AG04449 (cell line): ENCODE results near the gene EEF2.
A peak's percentile ranks its signal among the peaks of the same experiment; 100 is the strongest.
"Not testable (repeated sequence)": the region's sequence is repeated elsewhere in the genome, so short reads cannot be mapped to it uniquely, and the experiment has no call there.

Experiments
- CTCF ChIA-PET: fragments of 350-600 bp; formaldehyde crosslinking; extraction: SDS; loops from one replicate; lab custom pipeline; 2021; ENCODE audit warnings: antibody characterized with exemption; lab: Yijun Ruan, JAX
- POLR2A ChIA-PET: fragments of 400-600, 350-600 bp; formaldehyde crosslinking; extraction: SDS; loops from one replicate; lab custom pipeline; 2020; ENCODE audit warnings: antibody characterized with exemption, inconsistent platforms; lab: Yijun Ruan, JAX
- DNase-seq: peaks from one replicate; pipeline ENCODE4 v3.0.0-alpha.2; 2010; ENCODE audit warnings: low read depth, low spot score
- H3K4me3 ChIP-seq: 2 replicates; pipeline ENCODE4 v1.5.1; 2011; ENCODE audit warnings: low read depth, mild to moderate bottlenecking, control low read depth, low read length
- CTCF ChIP-seq: IDR thresholded peaks from one replicate; pipeline ENCODE4 v1.5.1; 2011; ENCODE audit warnings: mild to moderate bottlenecking, moderate library complexity, low read length, control low read depth, inconsistent platforms; ENCODE audit not compliant: insufficient read depth; ENCODE audit errors: missing control alignments

EEF2 gene

GRCh38 chr19:4007021-4007835 lies 22.0 kb upstream of the EEF2 start, which contains the start of gene PIAS4:
TSS of gene PIAS4 (plus strand) at chr19:4007736. CDS start at chr19:4007761, 25 bp downstream.
- ChIA-PET POLR2A (interaction anchor here (0.6 to 2.0 kb wide), 8 partner anchors 9 to 173 kb away, joined by 3 to 5 read pairs (median 4); partner anchors contain the start of gene EEF2), CTCF (interaction anchor here (1.0 to 3.0 kb wide), 5 partner anchors 10 to 200 kb away, joined by 3 to 19 read pairs (median 6); no protein-coding TSS in a partner anchor)
- no peak for TF ChIP-seq CTCF
- H3K4me3 ChIP-seq = peak within 1 kb of the TSS; percentile 90
- peak; percentile 12 for DNase-seq

GRCh38 chr19:4005436-4005835 lies 20.2 kb upstream of the EEF2 start:
- H3K4me3 ChIP-seq, DNase-seq, POLR2A ChIA-PET: not testable (repeated sequence)
- CTCF ChIA-PET = interaction anchor here (0.9 to 3.0 kb wide), 3 partner anchors 8 to 18 kb away, joined by 3 to 19 read pairs (median 6); no protein-coding TSS in a partner anchor

DNA sequence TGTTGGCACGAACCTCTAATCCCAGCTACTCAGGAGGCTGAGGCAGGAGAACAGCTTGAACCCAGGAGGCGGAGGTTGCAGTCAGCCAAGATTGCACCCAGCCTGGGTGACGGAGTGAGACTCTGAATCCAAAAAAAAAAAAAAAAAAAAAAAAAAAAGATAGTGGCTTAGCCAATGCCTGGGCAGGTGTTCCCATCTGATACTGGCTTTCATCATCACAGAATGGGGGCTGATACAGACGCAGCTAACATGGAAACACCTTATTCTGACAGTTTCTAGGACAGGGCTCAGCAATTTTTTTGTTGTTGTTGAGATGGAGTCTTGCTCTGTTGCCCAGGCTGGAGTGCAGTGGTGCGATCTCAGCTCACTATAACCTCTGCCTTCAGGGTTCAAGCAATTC lies 15.5 kb upstream of the EEF2 start:
- POLR2A ChIA-PET = not testable (repeated sequence)
- CTCF ChIA-PET = interaction anchor here (1.0 to 2.5 kb wide), 2 partner anchors 10 to 13 kb away, joined by 5 to 7 read pairs; no protein-coding TSS in a partner anchor

DNA sequence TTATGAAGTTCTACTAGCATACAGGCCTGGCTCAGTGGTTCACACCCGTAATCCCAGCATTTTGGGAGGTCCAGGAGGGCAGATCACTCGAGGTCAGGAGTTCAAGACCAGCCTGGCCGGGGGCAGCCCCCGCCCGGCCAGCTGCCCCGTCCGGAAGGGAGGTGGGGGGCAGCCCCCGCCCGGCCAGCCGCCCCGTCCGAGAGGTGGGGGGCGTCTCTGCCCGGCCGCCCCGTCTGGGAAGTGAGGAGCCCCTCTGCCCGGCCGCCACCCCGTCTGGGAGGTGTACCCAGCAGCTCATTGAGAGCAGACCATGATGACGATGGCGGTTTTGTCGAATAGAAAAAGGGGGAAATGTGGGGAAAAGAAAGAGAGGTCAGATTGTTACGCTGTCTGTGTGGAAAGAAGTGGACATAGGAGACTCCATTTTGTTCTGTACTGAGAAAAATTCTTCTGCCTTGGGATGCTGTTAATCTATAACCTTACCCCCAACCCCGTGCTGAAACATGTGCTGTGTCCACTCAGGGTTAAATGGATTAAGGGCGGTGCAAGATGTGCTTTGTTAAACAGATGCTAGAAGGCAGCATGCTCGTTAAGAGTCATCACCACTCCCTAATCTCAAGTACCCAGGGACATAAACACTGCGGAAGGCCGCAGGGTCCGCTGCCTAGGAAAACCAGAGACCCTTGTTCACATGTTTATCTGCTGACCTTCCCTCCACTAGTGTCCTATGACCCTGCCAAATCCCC lies 13.6 kb upstream of the EEF2 start:
- DNase-seq, H3K4me3 ChIP-seq, POLR2A ChIA-PET: not testable (repeated sequence)
- CTCF ChIA-PET = interaction anchor here (2.5 kb wide), 1 partner anchor 11 kb away, joined by 7 read pairs; no protein-coding TSS in a partner anchor

More for the DNA sequence above, 15.5 kb upstream of the EEF2 start:
- not testable (repeated sequence) for H3K4me3 ChIP-seq, DNase-seq

DNA sequence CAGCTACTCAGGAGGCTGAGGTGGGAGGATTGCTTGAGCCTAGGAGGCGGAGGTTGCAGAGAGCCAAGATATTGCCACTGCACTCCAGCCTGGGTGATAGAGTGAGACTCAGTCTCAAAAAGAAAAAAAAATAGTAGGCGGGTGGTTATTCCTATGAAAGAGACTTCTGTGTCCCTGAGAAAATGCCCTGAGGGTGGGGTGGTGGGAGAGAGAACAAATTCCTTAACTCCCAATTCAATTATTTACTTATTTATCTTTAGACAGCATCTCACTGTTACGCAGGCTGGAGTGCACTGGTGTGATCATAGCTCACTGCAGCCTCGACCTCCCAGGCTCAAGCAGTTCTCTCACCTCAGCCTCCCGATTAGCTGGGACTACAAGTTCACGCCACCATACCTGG lies 10.3 kb upstream of the EEF2 start:
- no peak overlapping the region for H3K4me3 ChIP-seq
- CTCF ChIA-PET = interaction anchor here (2.7 kb wide), 1 partner anchor 10 kb away, joined by 11 read pairs; the partner anchor contains the start of gene EEF2
- DNase-seq = no peak
- TF ChIP-seq CTCF = no peak
- POLR2A ChIA-PET = interaction anchor here (0.7 kb wide), 1 partner anchor 10 kb away, joined by 3 read pairs; the partner anchor contains the start of gene EEF2

- TF ChIP-seq CTCF = no peak
- ChIA-PET POLR2A (no interaction called here), CTCF (interaction anchor here (0.9 to 4.1 kb wide), 6 partner anchors 10 to 216 kb away, joined by 3 to 61 read pairs (median 6); partner anchors contain the start of gene PIAS4)
- H3K4me3 ChIP-seq = no peak overlapping the region
- DNase-seq = no peak
Measured at GRCh38 chr19:3990815-3991117, 5.5 kb upstream of the EEF2 start.

GRCh38 chr19:3987619-3988371 lies 2.5 kb upstream of the EEF2 start:
- H3K4me3 ChIP-seq = peak overlapping the region; percentile 43
- peak; percentile 78 for TF ChIP-seq CTCF
- POLR2A ChIA-PET = interaction anchor here (0.6 to 1.5 kb wide), 7 partner anchors 9 to 229 kb away, joined by 3 to 9 read pairs (median 5); no protein-coding TSS in a partner anchor
- CTCF ChIA-PET = interaction anchor here (0.5 to 4.1 kb wide), 34 partner anchors 9 to 233 kb away, joined by 3 to 61 read pairs (median 6); partner anchors contain the start of genes DAPK3 and PIAS4
- DNase-seq = no peak
